GM23338 (cell line): ENCODE measurements around the gene SCTR. TPM values are rescaled to one million over a fixed set of nuclear protein-coding genes. Genes with fewer than 3 reads are reported as not detected.

ENCODE experiments used
- ATAC-seq: fragments of 200-7000 bp; cut with Tn5 transposase; 3 replicates; pipeline ENCODE4 v1.9.1; 2020
- DNase-seq: peaks from one replicate; pipeline ENCODE4 v3.0.0-alpha.2; 2015; ENCODE audit warnings: low spot score
- H2AFZ ChIP-seq: fragments of 200-600 bp; sonication (generic); 2 replicates; pipeline ENCODE4 v1.8.0; 2016; ENCODE audit warnings: antibody characterized with exemption, mild to moderate bottlenecking, moderate library complexity
- H3F3A ChIP-seq: fragments of 200-600 bp; sonication (generic); replicated peaks from 2 replicates; pipeline ENCODE4 v1.8.0; 2017; ENCODE audit warnings: antibody characterized with exemption, mixed run types, low read depth
- H3K27ac ChIP-seq: fragments of 200-600 bp; sonication (generic); 2 replicates; pipeline ENCODE4 v1.6.1; 2016; ENCODE audit warnings: low read depth
- H3K27me3 ChIP-seq: fragments of 200-600 bp; sonication (generic); 2 replicates; pipeline ENCODE4 v1.8.0; 2016; ENCODE audit warnings: mild to moderate bottlenecking, mixed run types, moderate library complexity; ENCODE audit not compliant: insufficient read depth
- H3K36me3 ChIP-seq: fragments of 200-600 bp; sonication (generic); 2 replicates; pipeline ENCODE4 v1.8.0; 2016; ENCODE audit warnings: mild to moderate bottlenecking; ENCODE audit not compliant: insufficient read depth
- H3K4me1 ChIP-seq: fragments of 200-600 bp; sonication (generic); 2 replicates; pipeline ENCODE4 v1.8.0; 2016; ENCODE audit warnings: mild to moderate bottlenecking, moderate library complexity; ENCODE audit not compliant: insufficient read depth
- H3K4me2 ChIP-seq: fragments of 200-600 bp; sonication (generic); 2 replicates; pipeline ENCODE4 v1.7.1; 2017; ENCODE audit warnings: mixed run types
- H3K4me3 ChIP-seq: fragments of 200-600 bp; sonication (generic); 2 replicates; pipeline ENCODE4 v1.6.1; 2016; ENCODE audit warnings: mixed run types
- H3K79me2 ChIP-seq: fragments of 200-600 bp; sonication (generic); replicated peaks from 2 replicates; pipeline ENCODE4 v1.8.0; 2017; ENCODE audit warnings: mild to moderate bottlenecking; ENCODE audit not compliant: insufficient read depth
- H3K9me2 ChIP-seq: fragments of 200-600 bp; sonication (generic); 2 replicates; pipeline ENCODE4 v1.8.0; 2017; ENCODE audit not compliant: insufficient read depth
- H4K20me1 ChIP-seq: fragments of 200-600 bp; sonication (generic); replicated peaks from 2 replicates; pipeline ENCODE4 v1.8.0; 2017; ENCODE audit warnings: mild to moderate bottlenecking; ENCODE audit not compliant: insufficient read depth
- H3K27ac Mint-ChIP-seq: 2 replicates; pipeline ENCODE4 v1.8.0; 2020; ENCODE audit warnings: inconsistent platforms, mild to moderate bottlenecking, moderate library complexity, mixed read lengths
- H3K27me3 Mint-ChIP-seq: 3 replicates; pipeline ENCODE4 v1.8.0; 2022; ENCODE audit warnings: low read depth, mild to moderate bottlenecking, moderate library complexity, mixed read lengths, inconsistent platforms; ENCODE audit not compliant: insufficient read depth, poor library complexity
- H3K36me3 Mint-ChIP-seq: 3 replicates; pipeline ENCODE4 v1.8.0; 2021; ENCODE audit warnings: low read depth, mild to moderate bottlenecking, inconsistent platforms, moderate library complexity, mixed read lengths
- H3K4me1 Mint-ChIP-seq: 3 replicates; pipeline ENCODE4 v1.8.0; 2020; ENCODE audit warnings: mild to moderate bottlenecking, inconsistent platforms, mixed read lengths
- H3K4me3 Mint-ChIP-seq: 3 replicates; pipeline ENCODE4 v1.8.0; 2021; ENCODE audit warnings: moderate library complexity, mild to moderate bottlenecking, inconsistent platforms, mixed read lengths
- H3K9me3 Mint-ChIP-seq: 3 replicates; pipeline ENCODE4 v1.8.0; 2020; ENCODE audit warnings: moderate library complexity, mild to moderate bottlenecking, inconsistent platforms, mixed read lengths
- CREB1 ChIP-seq: fragments of 250-450 bp; sonication (Bioruptor Pico); IDR thresholded peaks from 2 replicates; pipeline ENCODE4 v1.5.0; 2020; ENCODE audit warnings: low read depth, mild to moderate bottlenecking, moderate library complexity
- CTCF ChIP-seq, 2 experiments: fragments of 200-600 bp in 1 of 2; sonication (generic) in 1 of 2; conservative IDR thresholded peaks; 2 replicates each; pipeline versions ENCODE4 v1.5.1 to v1.6.1; 2016 to 2017; ENCODE audit warnings: antibody characterized with exemption in 2 of 2, low read depth in 2 of 2, mild to moderate bottlenecking in 2 of 2, moderate library complexity in 1 of 2
- ETS1 ChIP-seq: IDR thresholded peaks from 2 replicates; pipeline ENCODE4 v1.6.1; 2016; ENCODE audit warnings: antibody characterized with exemption
- EZH2 ChIP-seq: fragments of 200-600 bp; sonication (generic); IDR thresholded peaks from one replicate; pipeline ENCODE4 v1.8.0; 2017; ENCODE audit warnings: antibody characterized with exemption, mild to moderate bottlenecking, low read depth; ENCODE audit not compliant: unreplicated experiment
- EZH2phosphoT487 ChIP-seq: fragments of 200-600 bp; sonication (generic); IDR thresholded peaks from one replicate; pipeline ENCODE4 v1.8.1; 2018; ENCODE audit warnings: antibody characterized with exemption; ENCODE audit not compliant: unreplicated experiment
- NANOG ChIP-seq: IDR thresholded peaks from 2 replicates; pipeline ENCODE4 v1.6.1; 2016; ENCODE audit warnings: antibody characterized with exemption, borderline replicate concordance
- POLR2AphosphoS5 ChIP-seq: IDR thresholded peaks from 2 replicates; pipeline ENCODE4 v1.6.1; 2016; ENCODE audit warnings: antibody characterized with exemption, low read depth
- STAT1 ChIP-seq: IDR thresholded peaks from one replicate; pipeline ENCODE4 v1.6.1; 2016; ENCODE audit warnings: antibody characterized with exemption; ENCODE audit not compliant: unreplicated experiment
- ZNF331 ChIP-seq: fragments of 250-450 bp; sonication (Bioruptor Pico); IDR thresholded peaks from 2 replicates; pipeline ENCODE4 v1.5.0; 2020; ENCODE audit warnings: low read depth, mild to moderate bottlenecking, moderate library complexity
- polyA plus RNA-seq: library from polyadenylated mRNA; unstranded; fragments of >200 nt; fragmentation: Nextera tagmentation; extraction: Ambion mirVana; gene quantifications from 2 replicates; pipeline ENCODE4 v1.2.1, GENCODE V29; 2016
- total RNA-seq: library from RNA; depleted of rRNA; stranded (reverse); fragments of >200 nt; shearing (Covaris generic); gene quantifications from 2 replicates; pipeline ENCODE4 v1.2.3, GENCODE V29; 2014
- TF ChIP-seq, protein P1 (sequence below): IDR thresholded peaks from one replicate; pipeline ENCODE4 v1.6.1; 2018; ENCODE audit warnings: antibody characterized with exemption; ENCODE audit not compliant: unreplicated experiment

Gene SCTR
- total and polyA plus RNA-seq, 2 experiments from 2014 or later: not detected

GRCh38 chr2:119423108-119423444, 101.2 kb downstream of the SCTR start (continued):
- TF ChIP-seq ETS1 (no peak), CREB1 (CRISPR knock-in tag) (no peak), CTCF (conservative IDR thresholded peaks at IDR 0.05; ENCODE audit: low read depth in 2 of 2) (no peak), NANOG (no peak), POLR2AphosphoS5 (no peak)

DNA sequence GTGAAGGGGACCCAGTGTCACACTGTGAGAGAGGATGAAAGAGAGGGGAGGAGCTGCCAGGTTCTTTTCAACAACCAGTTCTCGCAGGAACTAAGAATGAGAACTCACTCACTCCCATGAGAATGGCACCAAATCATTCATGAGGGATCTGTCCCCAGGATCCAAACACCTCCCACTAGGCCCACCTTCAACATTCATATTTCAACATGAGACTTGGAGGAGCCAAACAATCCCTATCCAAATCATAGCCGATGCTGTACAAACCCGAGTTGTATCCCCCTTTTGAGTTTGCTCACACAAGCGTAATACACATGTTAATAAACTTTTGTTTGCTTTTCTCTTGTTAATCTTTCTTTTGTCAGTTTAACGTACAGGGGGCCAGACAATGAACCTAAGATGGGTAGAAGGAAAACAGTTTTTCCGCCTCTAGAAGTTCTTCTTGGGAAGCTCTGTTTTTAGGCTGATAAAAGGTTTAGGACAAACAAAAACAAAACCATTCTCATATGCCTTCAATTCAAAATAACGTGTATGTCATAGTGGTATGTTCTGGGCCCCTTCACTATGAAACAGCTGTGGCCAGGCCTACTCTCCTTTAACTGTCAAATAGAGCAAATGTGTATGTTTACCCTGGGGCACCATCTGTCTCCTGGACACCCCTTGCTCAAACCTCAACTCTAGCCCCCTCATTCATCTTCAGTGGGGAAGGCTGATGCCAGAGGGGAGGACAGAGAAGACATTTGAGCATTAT, 101.7 kb downstream of the SCTR start:
- ATAC-seq: no peak
- Histone ChIP-seq H3K27me3 (0 out of 2 replicates have a peak, but pooled peaks cover 3% of the 10 kb centered on the region), H3K4me3 (no peak overlapping the region), H3K4me2 (no peak overlapping the region), H3K36me3 (no peaks in the 10 kb centered on the region; the same call in 1 of the 2 replicates), H3K27ac (no peak overlapping the region), H2AFZ (no peak overlapping the region), H3K9me2 (no peaks in the 10 kb centered on the region), H4K20me1 (no peaks in the 10 kb centered on the region), H3K79me2 (no peaks in the 10 kb centered on the region), H3F3A (no peaks in the 10 kb centered on the region), H3K4me1 (peaks cover 7% of the 10 kb centered on the region)
- peaks cover 24% of the 10 kb centered on the region for H3K9me3 Mint-ChIP-seq
- no peak for DNase-seq
- H3K36me3 Mint-ChIP-seq: peaks cover 8% of the 10 kb centered on the region; the same call in 1 of the 3 replicates
- no peak overlapping the region for H3K4me3 Mint-ChIP-seq
- peaks cover 7% of the 10 kb centered on the region for H3K27me3 Mint-ChIP-seq
- H3K4me1 Mint-ChIP-seq: peaks cover 16% of the 10 kb centered on the region
- TF ChIP-seq EZH2phosphoT487 (no peak), EZH2 (no peak), NANOG (no peak), ZNF331 (CRISPR knock-in tag) (no peak), STAT1 (no peak)
- TF ChIP-seq, protein P1, sequence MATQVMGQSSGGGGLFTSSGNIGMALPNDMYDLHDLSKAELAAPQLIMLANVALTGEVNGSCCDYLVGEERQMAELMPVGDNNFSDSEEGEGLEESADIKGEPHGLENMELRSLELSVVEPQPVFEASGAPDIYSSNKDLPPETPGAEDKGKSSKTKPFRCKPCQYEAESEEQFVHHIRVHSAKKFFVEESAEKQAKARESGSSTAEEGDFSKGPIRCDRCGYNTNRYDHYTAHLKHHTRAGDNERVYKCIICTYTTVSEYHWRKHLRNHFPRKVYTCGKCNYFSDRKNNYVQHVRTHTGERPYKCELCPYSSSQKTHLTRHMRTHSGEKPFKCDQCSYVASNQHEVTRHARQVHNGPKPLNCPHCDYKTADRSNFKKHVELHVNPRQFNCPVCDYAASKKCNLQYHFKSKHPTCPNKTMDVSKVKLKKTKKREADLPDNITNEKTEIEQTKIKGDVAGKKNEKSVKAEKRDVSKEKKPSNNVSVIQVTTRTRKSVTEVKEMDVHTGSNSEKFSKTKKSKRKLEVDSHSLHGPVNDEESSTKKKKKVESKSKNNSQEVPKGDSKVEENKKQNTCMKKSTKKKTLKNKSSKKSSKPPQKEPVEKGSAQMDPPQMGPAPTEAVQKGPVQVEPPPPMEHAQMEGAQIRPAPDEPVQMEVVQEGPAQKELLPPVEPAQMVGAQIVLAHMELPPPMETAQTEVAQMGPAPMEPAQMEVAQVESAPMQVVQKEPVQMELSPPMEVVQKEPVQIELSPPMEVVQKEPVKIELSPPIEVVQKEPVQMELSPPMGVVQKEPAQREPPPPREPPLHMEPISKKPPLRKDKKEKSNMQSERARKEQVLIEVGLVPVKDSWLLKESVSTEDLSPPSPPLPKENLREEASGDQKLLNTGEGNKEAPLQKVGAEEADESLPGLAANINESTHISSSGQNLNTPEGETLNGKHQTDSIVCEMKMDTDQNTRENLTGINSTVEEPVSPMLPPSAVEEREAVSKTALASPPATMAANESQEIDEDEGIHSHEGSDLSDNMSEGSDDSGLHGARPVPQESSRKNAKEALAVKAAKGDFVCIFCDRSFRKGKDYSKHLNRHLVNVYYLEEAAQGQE: no peak
- H3K27ac Mint-ChIP-seq: no peak overlapping the region
